HepG2 (cell line): ENCODE data around the gene ZNF813. TPM values are rescaled to one million over a fixed set of nuclear protein-coding genes. Genes with fewer than 3 reads are reported as not detected.
A peak's percentile ranks its signal among the peaks of the same experiment; 100 is the strongest.

Source experiments
- ARNTL ChIP-seq: sonication (generic); formaldehyde crosslinking; IDR thresholded peaks from 2 replicates; pipeline ENCODE4 v1.4.0; 2020; ENCODE audit warnings: mild to moderate bottlenecking, missing genetic modification reagents
- CEBPB ChIP-seq: IDR thresholded peaks from 2 replicates; pipeline ENCODE4 v1.6.1; 2011; ENCODE audit warnings: low read depth, low read length, improper control_type of control experiment, borderline replicate concordance
- GATA4 ChIP-seq: sonication (generic); IDR thresholded peaks from 2 replicates; pipeline ENCODE4 v1.6.1; 2016; ENCODE audit warnings: antibody characterized with exemption, low read depth, borderline replicate concordance
- KLF16 ChIP-seq, 2 experiments: sonication (generic) in 1 of 2; formaldehyde crosslinking in 1 of 2; IDR thresholded peaks; 2 replicates each; pipeline versions ENCODE4 v1.6.1 to v1.8.0; 2016 to 2023; ENCODE audit warnings: missing genetic modification reagents in 2 of 2, missing compliant biosample characterization in 1 of 2
- KMT2B ChIP-seq: IDR thresholded peaks from 2 replicates; pipeline ENCODE4 v1.6.1; 2016; ENCODE audit warnings: missing genetic modification reagents, missing compliant biosample characterization
- MED1 ChIP-seq: sonication (generic); formaldehyde crosslinking; IDR thresholded peaks from 2 replicates; pipeline ENCODE4 v1.4.0; 2020; ENCODE audit warnings: missing genetic modification reagents
- MLLT10 ChIP-seq: sonication (generic); formaldehyde crosslinking; IDR thresholded peaks from 2 replicates; pipeline ENCODE4 v1.4.0; 2020; ENCODE audit warnings: missing genetic modification reagents
- MXI1 ChIP-seq: IDR thresholded peaks from 3 replicates; pipeline ENCODE4 v1.6.1; 2012; ENCODE audit warnings: low read depth, low read length, inconsistent platforms, borderline replicate concordance
- PITX1 ChIP-seq: sonication (generic); formaldehyde crosslinking; IDR thresholded peaks from 2 replicates; pipeline ENCODE4 v1.5.1; 2020; ENCODE audit warnings: mild to moderate bottlenecking, missing genetic modification reagents
- SPEN ChIP-seq: sonication (generic); formaldehyde crosslinking; IDR thresholded peaks from 2 replicates; pipeline ENCODE4 v1.5.1; 2020; ENCODE audit warnings: low read depth, mild to moderate bottlenecking, missing genetic modification reagents
- TAF15 ChIP-seq: fragments of 200-400 bp; formaldehyde crosslinking; IDR thresholded peaks from one replicate; pipeline ENCODE4 v1.6.1; 2018; ENCODE audit warnings: mild to moderate bottlenecking, low read depth, low read length; ENCODE audit not compliant: poor library complexity, severe bottlenecking
- THAP9 ChIP-seq: sonication (generic); formaldehyde crosslinking; IDR thresholded peaks from 2 replicates; pipeline ENCODE4; 2020; ENCODE audit warnings: missing genetic modification reagents, mild to moderate bottlenecking, borderline replicate concordance
- ZBTB49 ChIP-seq: sonication (generic); formaldehyde crosslinking; IDR thresholded peaks from 2 replicates; pipeline ENCODE4 v1.4.0; 2020; ENCODE audit warnings: missing genetic modification reagents, borderline replicate concordance
- ZC3H13 ChIP-seq: sonication (generic); formaldehyde crosslinking; IDR thresholded peaks from 2 replicates; pipeline ENCODE4 v1.8.1; 2023; ENCODE audit warnings: mild to moderate bottlenecking, missing genetic modification reagents, moderate library complexity
- ZNF34 ChIP-seq: sonication (generic); formaldehyde crosslinking; IDR thresholded peaks from 2 replicates; pipeline ENCODE4 v1.4.0; 2020; ENCODE audit warnings: mild to moderate bottlenecking, missing genetic modification reagents, borderline replicate concordance
- ZNF75D ChIP-seq: sonication (generic); formaldehyde crosslinking; IDR thresholded peaks from 2 replicates; pipeline ENCODE4 v1.8.1; 2023; ENCODE audit warnings: missing genetic modification reagents, mild to moderate bottlenecking, borderline replicate concordance
- ZXDC ChIP-seq: sonication (generic); formaldehyde crosslinking; IDR thresholded peaks from 2 replicates; pipeline ENCODE4 v1.5.0; 2020; ENCODE audit warnings: mild to moderate bottlenecking, missing genetic modification reagents
- polyA plus RNA-seq, 8 experiments: library from polyadenylated mRNA; depleted of rRNA in 3 of 8; stranded (reverse) in 7 of 8; unstranded in 1 of 8; fragments of >200 nt; fragmentation: Illumina TruSeq in 4 of 8; extraction: Trizol in 4 of 8; gene quantifications; 2 replicates each; pipeline versions ENCODE4 v1.2.1 to v1.2.3, GENCODE V29; 2011 to 2016; ENCODE audit warnings: low read depth in 4 of 8, missing spikeins in 1 of 8, mixed read lengths in 1 of 8; ENCODE audit not compliant: insufficient read depth in 1 of 8
- total RNA-seq, 5 experiments: library from RNA; depleted of rRNA; stranded (reverse); fragments of >200 nt; fragmentation: Illumina TruSeq; extraction: Trizol; gene quantifications; 2 replicates each; pipeline ENCODE4 v1.2.3, GENCODE V29; 2016; ENCODE audit warnings: low read depth in 1 of 5
- TF ChIP-seq, protein P1 (sequence below): sonication (generic); formaldehyde crosslinking; IDR thresholded peaks from 2 replicates; pipeline ENCODE4 v1.5.0; 2020; ENCODE audit warnings: mild to moderate bottlenecking, missing genetic modification reagents, borderline replicate concordance

The ZNF813 gene
- total and polyA plus RNA-seq, 2 of the 13 experiments (the other 11 are each of a cell fraction or from before 2014, with no cell fraction given) = 2.1 to 8.9 TPM

DNA sequence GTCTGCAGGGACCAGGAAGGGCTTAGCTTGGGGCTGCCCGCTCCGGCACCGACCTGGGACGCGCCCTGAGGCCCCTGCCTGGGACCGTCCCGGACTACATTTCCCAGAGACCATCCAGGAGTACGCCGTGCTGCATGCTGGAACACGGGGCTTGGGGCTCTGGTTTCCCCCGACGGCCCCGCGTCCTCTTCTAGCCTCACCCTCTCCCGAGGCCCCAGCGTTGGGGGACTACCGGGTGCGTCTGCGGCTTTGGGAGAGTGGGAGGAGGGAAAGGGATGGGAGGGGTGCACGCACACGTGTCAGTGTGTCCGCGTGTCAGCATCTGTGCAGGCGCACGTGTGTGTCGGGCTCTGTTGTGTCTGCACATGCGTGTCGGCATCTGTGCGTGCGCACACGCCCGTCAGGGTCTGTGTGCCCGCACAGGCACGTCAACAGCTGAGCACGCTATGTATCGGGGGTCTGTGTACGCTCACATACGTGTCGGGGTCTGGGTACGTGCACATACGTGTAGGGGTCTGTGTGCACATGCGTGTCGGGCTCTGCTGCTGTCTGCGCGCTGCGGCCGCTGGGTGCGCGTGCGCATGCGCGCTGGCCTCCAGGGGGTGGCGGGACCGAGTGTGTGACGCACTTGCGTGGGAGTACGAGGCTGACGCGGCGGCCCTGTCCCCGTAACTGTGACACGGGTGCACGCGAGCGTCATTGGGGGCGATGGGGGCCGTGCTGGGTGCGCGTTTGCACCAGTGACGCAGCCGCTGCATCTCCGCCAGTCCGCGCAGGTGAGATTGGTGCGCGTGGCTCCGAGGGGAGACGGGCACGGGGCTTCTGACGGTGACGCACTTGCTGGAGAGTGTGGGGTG lies 70.2 kb downstream of the ZNF813 start, which contains the start of gene ZNF331 (continued):
- TF ChIP-seq SPEN (CRISPR knock-in tag) = peak; percentile 43
- TF ChIP-seq TAF15 = peak; percentile 31
- peak; percentile 56; the same call in 1 of the 2 replicates for TF ChIP-seq THAP9 (CRISPR knock-in tag)
- no peak for TF ChIP-seq GATA4
- peak; percentile 42; the same call in 1 of the 2 replicates for TF ChIP-seq PITX1 (CRISPR knock-in tag)
- TF ChIP-seq MLLT10 = no peak
- TF ChIP-seq MED1 (CRISPR knock-in tag) = peak; percentile 52
- peak; percentile 98 for TF ChIP-seq ZC3H13 (CRISPR knock-in tag)
- 0 out of 4 replicates have a peak, but pooled peaks of 1 of the 2 experiments have one; percentile 20 for TF ChIP-seq KLF16 (CRISPR knock-in tag; IDR thresholded peaks at IDR 0.05)
- TF ChIP-seq MXI1 = peak; percentile 47; the same call in 1 of the 3 replicates
- no peak for TF ChIP-seq ZBTB49 (CRISPR knock-in tag)
- TF ChIP-seq KMT2B = 0 out of 2 replicates have a peak, but pooled peaks have one; percentile 16
- TF ChIP-seq ZNF75D (CRISPR knock-in tag) = no peak
- TF ChIP-seq, protein P1, sequence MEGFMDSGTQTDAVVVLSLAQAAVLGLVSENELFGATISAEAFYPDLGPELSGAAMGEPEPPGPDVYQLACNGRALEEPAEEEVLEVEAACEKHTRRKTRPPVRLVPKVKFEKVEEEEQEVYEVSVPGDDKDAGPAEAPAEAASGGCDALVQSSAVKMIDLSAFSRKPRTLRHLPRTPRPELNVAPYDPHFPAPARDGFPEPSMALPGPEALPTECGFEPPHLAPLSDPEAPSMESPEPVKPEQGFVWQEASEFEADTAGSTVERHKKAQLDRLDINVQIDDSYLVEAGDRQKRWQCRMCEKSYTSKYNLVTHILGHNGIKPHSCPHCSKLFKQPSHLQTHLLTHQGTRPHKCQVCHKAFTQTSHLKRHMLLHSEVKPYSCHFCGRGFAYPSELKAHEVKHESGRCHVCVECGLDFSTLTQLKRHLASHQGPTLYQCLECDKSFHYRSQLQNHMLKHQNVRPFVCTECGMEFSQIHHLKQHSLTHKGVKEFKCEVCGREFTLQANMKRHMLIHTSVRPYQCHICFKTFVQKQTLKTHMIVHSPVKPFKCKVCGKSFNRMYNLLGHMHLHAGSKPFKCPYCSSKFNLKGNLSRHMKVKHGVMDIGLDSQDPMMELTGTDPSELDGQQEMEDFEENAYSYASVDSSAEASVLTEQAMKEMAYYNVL (CRISPR knock-in tag) = no peak; the same call in 1 of the 2 replicates
- no peak for TF ChIP-seq ZNF34 (CRISPR knock-in tag)
- no peak for TF ChIP-seq CEBPB
- peak; percentile 80; the same call in 1 of the 2 replicates for TF ChIP-seq ZXDC (CRISPR knock-in tag)
- peak; percentile 86 for TF ChIP-seq ARNTL
